Neural cell (in vitro differentiated cells): ENCODE measurements around the gene STYK1. TPM values are rescaled to one million over a fixed set of nuclear protein-coding genes. Genes with fewer than 3 reads are reported as not detected.
A peak's percentile ranks its signal among the peaks of the same experiment; 100 is the strongest.

Experiments
- H2AFZ ChIP-seq: fragments of 200-600, 300-800 bp; sonication (generic), shearing (Covaris generic); 2 replicates; pipeline ENCODE4 v1.6.0; 2014; ENCODE audit warnings: low read depth, mild to moderate bottlenecking, antibody characterized with exemption, low read length, moderate library complexity
- H3F3A ChIP-seq: fragments of 200-600 bp; shearing (Covaris generic); 2 replicates; pipeline ENCODE4 v1.6.1; 2016; ENCODE audit warnings: mild to moderate bottlenecking, moderate library complexity, mixed read lengths, antibody characterized with exemption, low read length; ENCODE audit not compliant: insufficient read depth, poor library complexity, severe bottlenecking
- H3K27ac ChIP-seq: fragments of 200-600, 300-800 bp; sonication (generic), shearing (Covaris generic); 2 replicates; pipeline ENCODE4 v1.5.1; 2014; ENCODE audit warnings: mild to moderate bottlenecking, low read length, moderate library complexity
- H3K27me3 ChIP-seq: fragments of 300-800, 200-600 bp; sonication (generic), shearing (Covaris generic); 2 replicates; pipeline ENCODE4 v1.6.0; 2014; ENCODE audit warnings: mild to moderate bottlenecking, low read depth, low read length, moderate library complexity; ENCODE audit not compliant: insufficient read depth
- H3K36me3 ChIP-seq: fragments of 300-800, 200-600 bp; sonication (generic), shearing (Covaris generic); 2 replicates; pipeline ENCODE4 v1.5.1; 2014; ENCODE audit warnings: mild to moderate bottlenecking, antibody characterized with exemption, low read length, moderate library complexity; ENCODE audit not compliant: insufficient read depth
- H3K4me2 ChIP-seq: fragments of 300-800, 200-600 bp; sonication (generic), shearing (Covaris generic); 2 replicates; pipeline ENCODE4 v1.6.0; 2014; ENCODE audit warnings: mild to moderate bottlenecking, low read length
- H3K4me3 ChIP-seq: fragments of 300-800, 200-600 bp; sonication (generic), shearing (Covaris generic); 2 replicates; pipeline ENCODE4 v1.5.1; 2014; ENCODE audit warnings: mild to moderate bottlenecking, low read length, moderate library complexity
- H3K79me2 ChIP-seq: fragments of 200-600 bp; shearing (Covaris generic); replicated peaks from 2 replicates; pipeline ENCODE4 v1.6.0; 2014; ENCODE audit warnings: mild to moderate bottlenecking, low read length, moderate library complexity; ENCODE audit not compliant: insufficient read depth
- H3K9ac ChIP-seq: fragments of 300-800, 200-600 bp; sonication (generic), shearing (Covaris generic); 2 replicates; pipeline ENCODE4 v1.6.1; 2016; ENCODE audit warnings: mild to moderate bottlenecking, low read length, mixed read lengths
- H3K9me2 ChIP-seq: fragments of 200-600 bp; shearing (Covaris generic); 2 replicates; pipeline ENCODE4 v1.6.1; 2016; ENCODE audit warnings: mild to moderate bottlenecking, low read length, mixed read lengths; ENCODE audit not compliant: insufficient read depth
- H3K9me3 ChIP-seq: fragments of 200-600, 300-800 bp; sonication (generic), shearing (Covaris generic); 2 replicates; pipeline ENCODE4 v1.6.1; 2016; ENCODE audit warnings: mild to moderate bottlenecking, mixed run types, low read length, moderate library complexity, mixed read lengths
- H4K20me1 ChIP-seq: fragments of 200-600 bp; shearing (Covaris generic); 2 replicates; pipeline ENCODE4 v1.6.1; 2016; ENCODE audit warnings: mild to moderate bottlenecking, mixed run types; ENCODE audit not compliant: insufficient read depth
- EP300 ChIP-seq: fragments of 450-650 bp; conservative IDR thresholded peaks from 2 replicates; pipeline ENCODE4 v1.6.1; 2014; ENCODE audit warnings: antibody characterized with exemption, mild to moderate bottlenecking, moderate library complexity; ENCODE audit not compliant: poor library complexity, severe bottlenecking
- EZH2 ChIP-seq: fragments of 200-600, 300-800 bp; shearing (Covaris generic), sonication (generic); IDR thresholded peaks from 2 replicates; pipeline ENCODE4 v1.6.1; 2014; ENCODE audit warnings: antibody characterized with exemption, low read length, borderline replicate concordance, mild to moderate bottlenecking; ENCODE audit not compliant: insufficient read depth, poor library complexity, severe bottlenecking
- MXI1 ChIP-seq: fragments of 450-650 bp; conservative IDR thresholded peaks from 2 replicates; pipeline ENCODE4 v1.6.1; 2014; ENCODE audit warnings: antibody characterized with exemption, mild to moderate bottlenecking; ENCODE audit not compliant: poor library complexity, severe bottlenecking
- POLR2AphosphoS5 ChIP-seq: IDR thresholded peaks from 2 replicates; pipeline ENCODE4 v1.6.1; 2012
- RAD21 ChIP-seq: fragments of 450-650 bp; conservative IDR thresholded peaks from 2 replicates; pipeline ENCODE4 v1.6.1; 2014; ENCODE audit warnings: antibody characterized with exemption, mild to moderate bottlenecking, moderate library complexity
- REST ChIP-seq: IDR thresholded peaks from 2 replicates; pipeline ENCODE4 v1.6.1; 2012; ENCODE audit warnings: borderline replicate concordance
- SMC3 ChIP-seq: fragments of 450-650 bp; conservative IDR thresholded peaks from 2 replicates; pipeline ENCODE4 v1.6.1; 2014; ENCODE audit warnings: antibody characterized with exemption, mild to moderate bottlenecking, moderate library complexity; ENCODE audit not compliant: poor library complexity
- TAF1 ChIP-seq: IDR thresholded peaks from 2 replicates; pipeline ENCODE4 v1.6.1; 2012; ENCODE audit warnings: low read depth
- polyA plus RNA-seq: library from polyadenylated mRNA; depleted of rRNA; stranded (reverse); fragments of >200 nt; gene quantifications from 2 replicates; pipeline ENCODE4 v1.2.3, GENCODE V29; 2014
- TF ChIP-seq, protein P1 (sequence below): fragments of 450-650 bp; IDR thresholded peaks from 2 replicates; pipeline ENCODE4 v1.5.1; 2014; ENCODE audit warnings: antibody characterized with exemption, mild to moderate bottlenecking, moderate library complexity; ENCODE audit not compliant: poor library complexity, severe bottlenecking

Gene STYK1
- polyA plus RNA-seq, 1 donor from 2014 or later = 0.24 TPM

GRCh38 chr12:10613349-10614055 is 60.4 kb downstream of the STYK1 start, which contains the start of gene MAGOHB:
MAGOHB (minus strand) TSS chr12:10613609; CDS start chr12:10613532, 77 bp downstream.
- peak; percentile 69 for TF ChIP-seq TAF1
- peak; percentile 92 for TF ChIP-seq POLR2AphosphoS5
- peak; percentile 31 for TF ChIP-seq RAD21
- TF ChIP-seq, protein P1, sequence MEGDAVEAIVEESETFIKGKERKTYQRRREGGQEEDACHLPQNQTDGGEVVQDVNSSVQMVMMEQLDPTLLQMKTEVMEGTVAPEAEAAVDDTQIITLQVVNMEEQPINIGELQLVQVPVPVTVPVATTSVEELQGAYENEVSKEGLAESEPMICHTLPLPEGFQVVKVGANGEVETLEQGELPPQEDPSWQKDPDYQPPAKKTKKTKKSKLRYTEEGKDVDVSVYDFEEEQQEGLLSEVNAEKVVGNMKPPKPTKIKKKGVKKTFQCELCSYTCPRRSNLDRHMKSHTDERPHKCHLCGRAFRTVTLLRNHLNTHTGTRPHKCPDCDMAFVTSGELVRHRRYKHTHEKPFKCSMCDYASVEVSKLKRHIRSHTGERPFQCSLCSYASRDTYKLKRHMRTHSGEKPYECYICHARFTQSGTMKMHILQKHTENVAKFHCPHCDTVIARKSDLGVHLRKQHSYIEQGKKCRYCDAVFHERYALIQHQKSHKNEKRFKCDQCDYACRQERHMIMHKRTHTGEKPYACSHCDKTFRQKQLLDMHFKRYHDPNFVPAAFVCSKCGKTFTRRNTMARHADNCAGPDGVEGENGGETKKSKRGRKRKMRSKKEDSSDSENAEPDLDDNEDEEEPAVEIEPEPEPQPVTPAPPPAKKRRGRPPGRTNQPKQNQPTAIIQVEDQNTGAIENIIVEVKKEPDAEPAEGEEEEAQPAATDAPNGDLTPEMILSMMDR = no peak
- no peak for TF ChIP-seq EZH2
- TF ChIP-seq REST = peak; percentile 54
- peak; percentile 99 for TF ChIP-seq MXI1
- TF ChIP-seq SMC3 = peak; percentile 41
- TF ChIP-seq EP300 = peak; percentile 81
- H3K27me3 ChIP-seq = no peaks in the 10 kb centered on the region
- H3K36me3 ChIP-seq = no peaks in the 10 kb centered on the region
- H3K4me2 ChIP-seq = peak within 1 kb of the TSS; percentile 94
- H3K4me3 ChIP-seq = peak within 1 kb of the TSS; percentile 84
- peak within 1 kb of the TSS; percentile 72 for H3K9ac ChIP-seq
- H3K9me3 ChIP-seq = no peaks in the 10 kb centered on the region
- peaks cover 14% of the 10 kb centered on the region for H3K79me2 ChIP-seq
- H3K9me2 ChIP-seq = no peaks in the 10 kb centered on the region
- peak within 1 kb of the TSS; percentile 65 for H3K27ac ChIP-seq
- peak within 1 kb of the TSS; percentile 81 for H2AFZ ChIP-seq
- no peaks in the 10 kb centered on the region for H3F3A ChIP-seq
- H4K20me1 ChIP-seq = no peaks in the 10 kb centered on the region

DNA sequence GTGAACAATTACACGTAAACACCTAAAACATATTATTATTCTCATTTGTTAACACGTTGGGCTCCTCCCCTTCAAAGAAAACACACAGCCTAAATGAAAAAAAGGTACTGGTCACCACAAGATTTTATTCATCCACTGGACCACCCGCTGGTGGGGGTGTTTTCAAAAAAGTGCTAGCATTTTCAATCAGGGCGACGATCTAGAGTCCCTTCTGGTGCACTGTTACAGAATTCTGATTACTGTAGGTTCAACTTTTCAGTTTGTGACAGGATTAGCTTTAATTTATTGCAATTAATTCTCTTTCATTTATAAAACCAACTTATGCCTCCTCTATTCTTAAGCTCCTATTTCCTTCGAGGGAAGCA is 60.9 kb downstream of the STYK1 start:
- Histone ChIP-seq H3K9ac (peak overlapping the region; percentile 72), H3K36me3 (no peaks in the 10 kb centered on the region), H3K27ac (peak overlapping the region; percentile 65), H3K27me3 (no peaks in the 10 kb centered on the region), H4K20me1 (no peaks in the 10 kb centered on the region), H3F3A (no peaks in the 10 kb centered on the region), H3K4me2 (peak overlapping the region; percentile 94), H2AFZ (peak overlapping the region; percentile 66), H3K4me3 (peak overlapping the region; percentile 84), H3K79me2 (peaks cover 14% of the 10 kb centered on the region), H3K9me2 (no peaks in the 10 kb centered on the region), H3K9me3 (no peaks in the 10 kb centered on the region)
- TF ChIP-seq REST = no peak
- TF ChIP-seq EZH2 = no peak
- no peak for TF ChIP-seq POLR2AphosphoS5
- TF ChIP-seq SMC3 = no peak
- TF ChIP-seq, protein P1 = no peak
- no peak for TF ChIP-seq TAF1
- no peak for TF ChIP-seq MXI1
- no peak for TF ChIP-seq RAD21
